Tibial nerve (tissue), 4 donors: Measurements from ENCODE around the gene CAPZA1. TPM values are rescaled to one million over a fixed set of nuclear protein-coding genes. Genes with fewer than 3 reads are reported as not detected.

Experiments used
- DNase-seq, 2 donors: peaks; one replicate each; pipeline ENCODE4 v3.0.0-alpha.2; 2019; ENCODE audit warnings: low spot score in 2 of 2
- H3K27ac ChIP-seq, 4 donors: fragments of 200-600 bp; sonication (generic) in 3 of 4; one replicate each; pipeline ENCODE4 v1.5.1; 2017 to 2019; ENCODE audit warnings: mild to moderate bottlenecking in 1 of 4
- H3K27me3 ChIP-seq, 2 donors: fragments of 200-600 bp; sonication (generic) in 1 of 2; one replicate each; pipeline versions ENCODE4 v1.5.1 to v1.6.0; 2017 to 2019
- H3K36me3 ChIP-seq, 3 donors: fragments of 200-600 bp; sonication (generic); one replicate each; pipeline ENCODE4 v1.5.1; 2018 to 2019
- H3K4me1 ChIP-seq, 4 donors: fragments of 200-600 bp; sonication (generic) in 3 of 4; one replicate each; pipeline ENCODE4 v1.5.1; 2017 to 2019
- H3K4me3 ChIP-seq, 4 donors: fragments of 200-600 bp; sonication (generic) in 3 of 4; one replicate each; pipeline ENCODE4 v1.5.1; 2017 to 2019; ENCODE audit warnings: mild to moderate bottlenecking in 1 of 4, moderate library complexity in 1 of 4
- H3K9me3 ChIP-seq, 4 donors: fragments of 200-600 bp; sonication (generic) in 3 of 4; one replicate each; pipeline ENCODE4 v1.5.1; 2017 to 2019
- CTCF ChIP-seq, 5 experiments: fragments of 200-600 bp in 3 of 5; fragments of 450-650 bp in 2 of 5; sonication (generic) in 3 of 5; IDR thresholded peaks; one replicate each; pipeline ENCODE4 v1.5.1; 2016 to 2019; ENCODE audit warnings: antibody characterized with exemption in 5 of 5, mild to moderate bottlenecking in 3 of 5, moderate library complexity in 2 of 5
- EP300 ChIP-seq, 2 donors: sonication (generic); formaldehyde crosslinking; IDR thresholded peaks; one replicate each; pipeline ENCODE4 v1.6.1; 2017; ENCODE audit warnings: antibody characterized with exemption in 2 of 2, mild to moderate bottlenecking in 1 of 2
- POLR2A ChIP-seq, 2 donors: fragments of 450-650 bp; IDR thresholded peaks; one replicate each; pipeline ENCODE4 v1.6.1; 2017; ENCODE audit warnings: antibody characterized with exemption in 2 of 2, mild to moderate bottlenecking in 2 of 2, moderate library complexity in 2 of 2
- WGBS, 2 donors: methylation state at CpG; one replicate each; pipeline ENCODE4 v1.1.5; 2018; 5-methylcytosine and 5-hydroxymethylcytosine counted together
- total RNA-seq, 4 donors: library from RNA; depleted of rRNA; stranded (reverse); fragments of >200 nt; gene quantifications; one replicate each; pipeline ENCODE4 v1.1.0, GENCODE V29; 2016

The CAPZA1 gene
- total RNA-seq, 4 donors from 2014 or later, result 90.8 to 126 (median 114) TPM

GRCh38 chr1:112626887-112627286 is 7.3 kb downstream of the CAPZA1 start:
- DNase-seq, result no peak
- no peak overlapping the region for H3K27ac ChIP-seq
- H3K36me3 ChIP-seq, result peaks cover 0 to 3% (median 0%) of the 10 kb centered on the region in 3 donors
- TF ChIP-seq CTCF (IDR thresholded peaks at IDR 0.05) (no peak), POLR2A (IDR thresholded peaks at IDR 0.05) (no peak), EP300 (IDR thresholded peaks at IDR 0.05) (no peak)
- H3K27me3 ChIP-seq, result no peaks in the 10 kb centered on the region
- H3K4me1 ChIP-seq, result peaks cover 0 to 78% (median 7%) of the 10 kb centered on the region in 4 donors
- H3K9me3 ChIP-seq, result no peaks in the 10 kb centered on the region
- no peak overlapping the region for H3K4me3 ChIP-seq

- Histone ChIP-seq H3K27ac (no peak overlapping the region), H3K9me3 (no peaks in the 10 kb centered on the region), H3K27me3 (no peaks in the 10 kb centered on the region), H3K4me1 (peaks cover 0 to 72% (median 7%) of the 10 kb centered on the region in 4 donors), H3K4me3 (no peak overlapping the region), H3K36me3 (peaks cover 0 to 3% (median 0%) of the 10 kb centered on the region in 3 donors)
- WGBS, 2 donors, result 81 to 88% methylated on average over 2 of the region's 2 CpGs
- no peak for DNase-seq
- TF ChIP-seq POLR2A (IDR thresholded peaks at IDR 0.05), result no peak
- no peak for TF ChIP-seq CTCF (IDR thresholded peaks at IDR 0.05)
- no peak for TF ChIP-seq EP300 (IDR thresholded peaks at IDR 0.05)
Measured at GRCh38 chr1:112628516-112628915, 8.9 kb downstream of the CAPZA1 start.

GRCh38 chr1:112629256-112629655 is 9.6 kb downstream of the CAPZA1 start:
- Histone ChIP-seq H3K4me1 (peaks cover 0 to 74% (median 7%) of the 10 kb centered on the region in 4 donors), H3K36me3 (peaks cover 0 to 3% (median 0%) of the 10 kb centered on the region in 3 donors), H3K27ac (no peak overlapping the region), H3K4me3 (no peak overlapping the region), H3K27me3 (no peaks in the 10 kb centered on the region), H3K9me3 (no peaks in the 10 kb centered on the region)
- TF ChIP-seq POLR2A (IDR thresholded peaks at IDR 0.05) (no peak), CTCF (IDR thresholded peaks at IDR 0.05) (no peak), EP300 (IDR thresholded peaks at IDR 0.05) (no peak)
- no peak for DNase-seq

- H3K27me3 ChIP-seq, result no peaks in the 10 kb centered on the region
- 90 to 92% methylated on average over 2 of the region's 2 CpGs for WGBS, 2 donors
- TF ChIP-seq CTCF (IDR thresholded peaks at IDR 0.05) (no peak), POLR2A (IDR thresholded peaks at IDR 0.05) (no peak), EP300 (IDR thresholded peaks at IDR 0.05) (no peak)
- no peak overlapping the region for H3K27ac ChIP-seq
- peaks cover 0 to 70% (median 21%) of the 10 kb centered on the region in 4 donors for H3K4me1 ChIP-seq
- H3K36me3 ChIP-seq, result peaks cover 0 to 3% (median 0%) of the 10 kb centered on the region in 3 donors
- no peaks in the 10 kb centered on the region for H3K9me3 ChIP-seq
- no peak for DNase-seq
- H3K4me3 ChIP-seq, result no peak overlapping the region
Measured at GRCh38 chr1:112633628-112634027, 14.0 kb downstream of the CAPZA1 start.

GRCh38 chr1:112634367-112634766 is 14.7 kb downstream of the CAPZA1 start:
- Histone ChIP-seq H3K27me3 (no peaks in the 10 kb centered on the region), H3K36me3 (peaks cover 0 to 3% (median 0%) of the 10 kb centered on the region in 3 donors), H3K4me3 (no peak overlapping the region), H3K4me1 (peaks cover 0 to 70% (median 21%) of the 10 kb centered on the region in 4 donors), H3K9me3 (no peaks in the 10 kb centered on the region), H3K27ac (no peak overlapping the region)
- DNase-seq, result no peak
- TF ChIP-seq CTCF (IDR thresholded peaks at IDR 0.05) (no peak), EP300 (IDR thresholded peaks at IDR 0.05) (no peak), POLR2A (IDR thresholded peaks at IDR 0.05) (no peak)
